Right lobe of liver (tissue), 4 donors: ENCODE data around the gene SCNN1A.

Experiments
- CTCF ChIP-seq, 4 donors: fragments of 200-600 bp in 3 of 4; fragments of 450-650 bp in 1 of 4; IDR thresholded peaks; one replicate each; pipeline versions ENCODE4 v1.5.1 to v1.8.0; 2016 to 2022; ENCODE audit warnings: antibody characterized with exemption in 4 of 4, mild to moderate bottlenecking in 2 of 4
- POLR2A ChIP-seq: fragments of 450-650 bp; IDR thresholded peaks from one replicate; pipeline ENCODE4 v1.6.1; 2017; ENCODE audit warnings: antibody characterized with exemption, mild to moderate bottlenecking
- donor health status: DM: no; HTN: no; CAD: no.
- donor health status: DM: no; HTN: no; CAD: no.
- donor health status: DM: no; HTN: yes; CAD: no.

DNA sequence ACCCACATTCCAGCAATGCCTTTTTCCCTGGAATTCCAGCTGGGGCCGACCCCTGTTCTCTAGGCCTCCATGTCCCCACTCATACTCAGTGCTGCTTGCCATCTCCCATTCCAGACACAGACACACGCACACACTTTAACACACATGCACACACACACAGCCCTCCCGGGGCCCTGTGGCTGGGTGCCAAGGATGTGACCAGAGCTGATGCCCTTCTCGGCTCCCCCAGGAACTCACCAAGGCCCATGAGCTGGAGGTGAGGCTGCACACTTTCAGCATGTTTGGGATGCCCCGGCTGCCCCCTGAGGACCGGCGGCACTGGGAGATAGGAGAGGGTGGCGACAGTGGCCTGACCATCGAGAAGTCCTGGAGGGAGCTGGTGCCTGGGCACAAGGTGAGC is 60.6 kb downstream of the SCNN1A start:
- TF ChIP-seq CTCF (IDR thresholded peaks at IDR 0.05) (no peak), POLR2A (no peak)
